Activated CD8-positive, alpha-beta memory T cell treated with anti-CD3 and anti-CD28 coated beads for 36 hours (primary cell): Measurements from ENCODE around the gene IFNA2. TPM values are rescaled to one million over a fixed set of nuclear protein-coding genes. Genes with fewer than 3 reads are reported as not detected.
"Not testable (repeated sequence)": the region's sequence is repeated elsewhere in the genome, so short reads cannot be mapped to it uniquely, and the experiment has no call there.

Source experiments
- CTCF ChIA-PET: fragments of 350-600 bp; sonication (Branson Sonifier 250); formaldehyde crosslinking; loops from one replicate; lab custom pipeline; 2021; ENCODE audit warnings: antibody characterized with exemption; lab: Charles Lee
- POLR2A ChIA-PET: fragments of 350-600 bp; sonication (Branson Sonifier 250); formaldehyde crosslinking; loops from one replicate; lab custom pipeline; 2021; ENCODE audit warnings: antibody characterized with exemption; lab: Charles Lee
- total RNA-seq, 2 experiments: library from RNA; stranded (reverse); gene quantifications; one replicate each; pipeline ENCODE4 v1.2.3, GENCODE V29; 2021

The IFNA2 gene
- not detected for total RNA-seq

- ChIA-PET CTCF (interaction anchor here (1.2 kb wide), 1 partner anchor 10 kb away, joined by 3 read pairs; no protein-coding TSS in a partner anchor), POLR2A (no interaction called here)
Observed at GRCh38 chr9:21385131-21385670, at the start of gene IFNA2. IFNA2 (minus strand) TSS chr9:21385398; CDS start chr9:21385329, 69 bp downstream.

- POLR2A ChIA-PET: not testable (repeated sequence)
Observed at GRCh38 chr9:21435015-21435383, 49.8 kb upstream of the IFNA2 start.

GRCh38 chr9:21434202-21435014, 49.2 kb upstream of the IFNA2 start:
- CTCF ChIA-PET: interaction anchor here (0.9 to 1.3 kb wide), 3 partner anchors 10 to 140 kb away, joined by 3 to 4 read pairs (median 3); no protein-coding TSS in a partner anchor
- POLR2A ChIA-PET: no interaction called here

More at GRCh38 chr9:21435015-21435383, 49.8 kb upstream of the IFNA2 start:
- CTCF ChIA-PET: interaction anchor here (0.9 to 1.3 kb wide), 3 partner anchors 10 to 141 kb away, joined by 3 to 4 read pairs (median 3); no protein-coding TSS in a partner anchor

GRCh38 chr9:21432672-21433425, 47.7 kb upstream of the IFNA2 start:
- ChIA-PET POLR2A (no interaction called here), CTCF (no interaction called here)

GRCh38 chr9:21429191-21429590, 44.0 kb upstream of the IFNA2 start:
- ChIA-PET POLR2A (no interaction called here), CTCF (no interaction called here)

- ChIA-PET POLR2A (no interaction called here), CTCF (no interaction called here)
Observed at GRCh38 chr9:21428235-21428634, 43.0 kb upstream of the IFNA2 start.

GRCh38 chr9:21415493-21416267, 30.5 kb upstream of the IFNA2 start:
- ChIA-PET CTCF (no interaction called here), POLR2A (no interaction called here)

- ChIA-PET POLR2A (no interaction called here), CTCF (no interaction called here)
Observed at GRCh38 chr9:21414220-21414940, 29.2 kb upstream of the IFNA2 start.

GRCh38 chr9:21413624-21414023, 28.4 kb upstream of the IFNA2 start:
- POLR2A ChIA-PET: no interaction called here
- CTCF ChIA-PET: no interaction called here

- CTCF ChIA-PET: no interaction called here
- POLR2A ChIA-PET: no interaction called here
Observed at GRCh38 chr9:21413151-21413550, 28.0 kb upstream of the IFNA2 start.

- ChIA-PET CTCF (no interaction called here), POLR2A (no interaction called here)
Observed at GRCh38 chr9:21412107-21412506, 26.9 kb upstream of the IFNA2 start.

GRCh38 chr9:21408817-21409216, 23.6 kb upstream of the IFNA2 start, which contains the start of gene IFNA8:
IFNA8 (plus strand) TSS chr9:21409117; CDS start chr9:21409177, 60 bp downstream.
- ChIA-PET POLR2A (no interaction called here), CTCF (no interaction called here)

GRCh38 chr9:21404146-21404545, 18.9 kb upstream of the IFNA2 start:
- CTCF ChIA-PET: no interaction called here
- POLR2A ChIA-PET: no interaction called here

- ChIA-PET CTCF (no interaction called here), POLR2A (no interaction called here)
Observed at GRCh38 chr9:21402386-21403251, 17.4 kb upstream of the IFNA2 start.

- ChIA-PET POLR2A (no interaction called here), CTCF (no interaction called here)
Observed at GRCh38 chr9:21399956-21400355, 14.8 kb upstream of the IFNA2 start.

- CTCF ChIA-PET: no interaction called here
- POLR2A ChIA-PET: no interaction called here
Observed at GRCh38 chr9:21398955-21399489, 13.8 kb upstream of the IFNA2 start.
